ENCODE data around the gene GNAI3.

The GNAI3 gene

GRCh38 chr1:109543988-109544735, 4.3 kb upstream of the GNAI3 start:
- no peak for DNase-seq (ENCODE audit: low spot score)
- Mint-ChIP-seq H3K4me3 (no peak overlapping the region), H3K27me3 (ENCODE audit: low read depth) (no peaks in the 10 kb centered on the region), H3K27ac (peak overlapping the region; percentile 48), H3K4me1 (ENCODE audit: low read depth) (peaks cover 16% of the 10 kb centered on the region), H3K9me3 (no peaks in the 10 kb centered on the region), H3K36me3 (ENCODE audit: low read depth) (peaks cover 7% of the 10 kb centered on the region)

GRCh38 chr1:109546311-109547109, 1.9 kb upstream of the GNAI3 start:
- Mint-ChIP-seq H3K4me3 (peak overlapping the region; percentile 98), H3K27me3 (ENCODE audit: low read depth) (no peaks in the 10 kb centered on the region), H3K36me3 (ENCODE audit: low read depth) (peaks cover 11% of the 10 kb centered on the region), H3K4me1 (ENCODE audit: low read depth) (peaks cover 30% of the 10 kb centered on the region), H3K9me3 (no peaks in the 10 kb centered on the region), H3K27ac (peak overlapping the region; percentile 99)
- DNase-seq (ENCODE audit: low spot score), result peak; percentile 78

DNA sequence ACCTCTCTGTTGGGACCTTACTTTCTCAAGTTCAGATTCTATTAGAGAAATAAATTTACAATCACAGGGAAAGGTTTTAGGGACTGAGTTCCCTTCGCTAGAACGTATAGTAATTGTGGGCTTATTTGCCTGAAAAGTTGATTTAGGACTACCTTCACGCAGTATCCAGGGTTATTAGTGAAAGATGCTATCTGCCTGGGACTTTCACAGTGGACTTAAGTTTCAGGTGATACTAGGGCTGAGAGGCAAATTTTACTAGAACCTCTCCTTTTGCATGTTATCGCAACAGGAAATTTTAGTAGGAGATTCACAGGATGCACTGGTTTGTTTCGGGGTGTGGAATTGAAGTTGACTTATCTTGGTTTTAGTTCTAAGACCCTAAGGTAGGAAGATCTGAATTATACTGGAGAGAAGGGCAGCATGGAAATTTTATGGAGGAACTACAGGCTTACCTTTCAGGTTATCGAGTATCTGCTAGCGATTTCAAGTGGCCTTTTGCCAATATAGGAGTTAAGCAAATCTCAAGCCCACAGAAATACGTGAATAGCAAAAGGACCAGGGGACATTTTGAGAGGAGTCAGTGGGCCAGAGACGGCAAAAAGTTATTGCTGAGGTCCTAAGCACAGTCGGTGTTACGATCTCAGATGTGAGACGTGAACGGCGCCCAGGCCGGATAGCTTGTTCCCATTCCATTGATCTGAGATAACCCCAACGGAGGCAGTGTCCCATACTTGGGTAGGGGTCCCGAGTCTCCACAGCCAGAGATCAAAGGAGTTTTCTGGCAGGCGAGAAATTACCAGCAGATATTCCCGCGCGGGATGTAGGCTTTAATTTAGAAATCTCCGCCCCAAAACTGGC, 723 bp upstream of the GNAI3 start:
- Mint-ChIP-seq H3K4me3 (peak overlapping the region; percentile 98), H3K4me1 (ENCODE audit: low read depth) (peaks cover 31% of the 10 kb centered on the region), H3K27ac (peak overlapping the region; percentile 99), H3K9me3 (no peaks in the 10 kb centered on the region), H3K36me3 (ENCODE audit: low read depth) (peaks cover 13% of the 10 kb centered on the region), H3K27me3 (ENCODE audit: low read depth) (no peaks in the 10 kb centered on the region)
- DNase-seq (ENCODE audit: low spot score), result no peak

DNA sequence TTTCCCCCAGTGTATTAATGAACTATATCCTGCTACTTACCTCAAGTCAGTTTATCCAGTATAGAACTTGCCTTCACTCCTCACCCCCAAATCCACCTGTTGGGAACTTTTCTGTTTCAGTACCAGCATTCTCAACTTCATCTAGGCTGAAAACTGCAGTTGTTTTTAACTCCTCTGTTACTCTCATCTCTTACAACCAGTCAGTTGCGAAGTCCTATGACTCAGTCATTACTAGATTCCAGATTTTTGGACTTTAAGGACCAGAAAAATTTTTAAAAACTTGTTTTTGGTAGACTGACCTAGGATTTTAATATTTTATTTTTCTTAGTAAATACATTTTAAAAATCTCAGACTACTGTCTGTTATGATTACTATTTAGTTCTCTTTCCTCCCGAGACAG, 8.1 kb downstream of the GNAI3 start:
- no peak for DNase-seq (ENCODE audit: low spot score)
- H3K36me3 Mint-ChIP-seq (ENCODE audit: low read depth), result peaks cover 12% of the 10 kb centered on the region
- H3K27me3 Mint-ChIP-seq (ENCODE audit: low read depth), result no peaks in the 10 kb centered on the region
- H3K9me3 Mint-ChIP-seq, result no peaks in the 10 kb centered on the region
- H3K27ac Mint-ChIP-seq, result no peak overlapping the region
- H3K4me1 Mint-ChIP-seq (ENCODE audit: low read depth), result peaks cover 30% of the 10 kb centered on the region
- H3K4me3 Mint-ChIP-seq, result no peak overlapping the region

- Mint-ChIP-seq H3K4me3 (no peak overlapping the region), H3K4me1 (ENCODE audit: low read depth) (peaks cover 37% of the 10 kb centered on the region), H3K27me3 (ENCODE audit: low read depth) (no peaks in the 10 kb centered on the region)
Measured at GRCh38 chr1:109557520-109557919, 9.1 kb downstream of the GNAI3 start.

GRCh38 chr1:109559995-109560394, 11.6 kb downstream of the GNAI3 start:
- Mint-ChIP-seq H3K4me1 (ENCODE audit: low read depth) (peaks cover 31% of the 10 kb centered on the region), H3K36me3 (ENCODE audit: low read depth) (peaks cover 5% of the 10 kb centered on the region), H3K4me3 (no peak overlapping the region), H3K27me3 (ENCODE audit: low read depth) (no peaks in the 10 kb centered on the region), H3K9me3 (no peaks in the 10 kb centered on the region), H3K27ac (no peak overlapping the region)
- DNase-seq (ENCODE audit: low spot score), result no peak

More at GRCh38 chr1:109557520-109557919, 9.1 kb downstream of the GNAI3 start:
- DNase-seq (ENCODE audit: low spot score), result no peak
- Mint-ChIP-seq H3K9me3 (no peaks in the 10 kb centered on the region), H3K36me3 (ENCODE audit: low read depth) (peaks cover 10% of the 10 kb centered on the region), H3K27ac (no peak overlapping the region)

DNA sequence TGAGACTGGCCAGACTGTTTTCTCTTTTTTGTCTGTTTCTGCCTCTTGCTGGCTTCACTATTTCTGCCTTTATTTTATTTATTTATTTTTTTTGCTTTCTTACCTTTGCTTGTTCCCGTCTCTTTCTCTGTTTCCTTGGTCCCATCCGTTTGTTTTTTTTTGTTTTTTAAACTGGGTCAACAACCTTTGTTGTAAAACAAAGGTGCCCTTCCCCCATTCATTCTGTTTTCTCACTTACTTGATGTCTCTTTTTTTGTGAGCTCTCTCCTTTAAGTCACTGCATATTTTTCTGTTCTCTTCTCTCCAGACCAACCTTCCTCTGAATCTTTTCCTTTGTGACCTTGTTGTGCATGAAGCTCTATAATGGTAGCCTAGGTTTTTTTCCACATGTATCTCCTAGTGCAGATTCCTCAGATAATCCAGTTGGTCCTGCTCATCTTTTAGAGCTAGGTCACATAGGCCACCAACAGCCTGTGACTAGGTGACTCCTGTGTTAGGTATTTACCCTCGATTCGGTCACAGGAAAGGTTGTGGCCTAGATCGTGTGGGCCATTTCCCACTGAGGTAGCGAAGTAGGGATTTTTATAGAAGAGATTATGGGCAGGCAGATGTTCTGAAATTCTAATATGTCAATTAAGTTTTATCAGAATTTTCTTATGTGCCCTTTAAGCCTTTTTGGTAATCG, 15.9 kb downstream of the GNAI3 start:
- Mint-ChIP-seq H3K4me3 (no peak overlapping the region), H3K36me3 (ENCODE audit: low read depth) (no peaks in the 10 kb centered on the region), H3K9me3 (no peaks in the 10 kb centered on the region), H3K27me3 (ENCODE audit: low read depth) (no peaks in the 10 kb centered on the region), H3K27ac (no peak overlapping the region), H3K4me1 (ENCODE audit: low read depth) (peaks cover 26% of the 10 kb centered on the region)
- no peak for DNase-seq (ENCODE audit: low spot score)

GRCh38 chr1:109565241-109565640, 16.8 kb downstream of the GNAI3 start:
- no peaks in the 10 kb centered on the region for H3K27me3 Mint-ChIP-seq (ENCODE audit: low read depth)
- H3K27ac Mint-ChIP-seq, result no peak overlapping the region
- peaks cover 21% of the 10 kb centered on the region for H3K4me1 Mint-ChIP-seq (ENCODE audit: low read depth)
- DNase-seq (ENCODE audit: low spot score), result no peak
- H3K4me3 Mint-ChIP-seq, result no peak overlapping the region
- H3K9me3 Mint-ChIP-seq, result no peaks in the 10 kb centered on the region
- no peaks in the 10 kb centered on the region for H3K36me3 Mint-ChIP-seq (ENCODE audit: low read depth)

- H3K4me3 Mint-ChIP-seq, result no peak overlapping the region
Measured at GRCh38 chr1:109566982-109567381, 18.6 kb downstream of the GNAI3 start.

GRCh38 chr1:109567877-109568672, 19.7 kb downstream of the GNAI3 start:
- Mint-ChIP-seq H3K9me3 (no peaks in the 10 kb centered on the region), H3K27ac (no peak overlapping the region), H3K27me3 (ENCODE audit: low read depth) (no peaks in the 10 kb centered on the region), H3K36me3 (ENCODE audit: low read depth) (no peaks in the 10 kb centered on the region), H3K4me1 (ENCODE audit: low read depth) (peaks cover 10% of the 10 kb centered on the region), H3K4me3 (no peak overlapping the region)
- no peak for DNase-seq (ENCODE audit: low spot score)

More at GRCh38 chr1:109566982-109567381, 18.6 kb downstream of the GNAI3 start:
- no peak for DNase-seq (ENCODE audit: low spot score)
- H3K36me3 Mint-ChIP-seq (ENCODE audit: low read depth), result no peaks in the 10 kb centered on the region
- peaks cover 13% of the 10 kb centered on the region for H3K4me1 Mint-ChIP-seq (ENCODE audit: low read depth)
- no peak overlapping the region for H3K27ac Mint-ChIP-seq
- H3K27me3 Mint-ChIP-seq (ENCODE audit: low read depth), result no peaks in the 10 kb centered on the region
- H3K9me3 Mint-ChIP-seq, result no peaks in the 10 kb centered on the region

DNA sequence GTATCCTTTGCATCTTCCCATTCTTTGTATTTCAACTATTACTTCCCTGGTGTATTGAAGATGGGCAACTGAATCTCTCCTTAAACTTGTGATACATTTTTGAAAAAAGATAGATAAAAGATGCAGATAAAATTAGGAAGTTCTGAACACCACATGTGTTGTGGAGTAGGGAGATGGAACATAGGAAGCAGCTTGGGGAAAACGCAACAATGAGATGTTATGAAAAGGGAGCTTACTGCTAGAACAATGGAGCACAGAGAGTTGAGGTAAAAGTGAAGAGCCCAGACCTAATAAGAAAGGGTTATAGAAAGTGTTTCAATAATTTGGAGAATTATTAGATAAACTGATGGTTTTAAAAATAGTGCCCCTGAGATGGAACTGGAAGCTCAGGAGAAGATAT, 20.9 kb downstream of the GNAI3 start:
- DNase-seq (ENCODE audit: low spot score), result no peak
- no peaks in the 10 kb centered on the region for H3K36me3 Mint-ChIP-seq (ENCODE audit: low read depth)
- no peaks in the 10 kb centered on the region for H3K9me3 Mint-ChIP-seq
- H3K27ac Mint-ChIP-seq, result no peak overlapping the region
- no peaks in the 10 kb centered on the region for H3K27me3 Mint-ChIP-seq (ENCODE audit: low read depth)
- H3K4me3 Mint-ChIP-seq, result no peak overlapping the region
- H3K4me1 Mint-ChIP-seq (ENCODE audit: low read depth), result peaks cover 8% of the 10 kb centered on the region

DNA sequence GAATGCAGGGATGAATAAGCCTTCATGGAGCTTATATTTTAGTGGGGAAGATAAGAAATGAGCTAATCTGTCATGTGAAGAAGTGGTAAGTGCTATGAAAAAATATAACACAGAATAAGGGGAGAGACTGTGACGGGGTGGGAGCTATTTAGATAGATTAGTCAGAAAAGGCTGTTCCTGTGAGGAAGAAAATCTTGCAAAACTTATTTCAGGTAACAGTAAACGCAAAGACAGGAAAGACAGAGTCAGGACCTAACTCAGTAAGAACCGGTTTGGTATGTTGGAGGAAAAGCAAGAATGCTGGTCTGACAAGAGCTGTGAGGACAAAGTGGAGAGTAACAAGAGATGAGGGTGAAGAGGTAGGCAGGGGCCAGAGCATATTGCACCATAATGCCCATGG, 22.0 kb downstream of the GNAI3 start:
- Mint-ChIP-seq H3K4me1 (ENCODE audit: low read depth) (peaks cover 6% of the 10 kb centered on the region), H3K27ac (no peak overlapping the region), H3K27me3 (ENCODE audit: low read depth) (no peaks in the 10 kb centered on the region), H3K36me3 (ENCODE audit: low read depth) (peaks cover 3% of the 10 kb centered on the region), H3K4me3 (no peak overlapping the region), H3K9me3 (no peaks in the 10 kb centered on the region)
- DNase-seq (ENCODE audit: low spot score), result no peak

GRCh38 chr1:109573785-109574184, 25.4 kb downstream of the GNAI3 start:
- Mint-ChIP-seq H3K27ac (no peak overlapping the region), H3K9me3 (no peaks in the 10 kb centered on the region), H3K4me1 (ENCODE audit: low read depth) (peaks cover 3% of the 10 kb centered on the region), H3K36me3 (ENCODE audit: low read depth) (peaks cover 9% of the 10 kb centered on the region), H3K4me3 (no peak overlapping the region), H3K27me3 (ENCODE audit: low read depth) (no peaks in the 10 kb centered on the region)
- DNase-seq (ENCODE audit: low spot score), result no peak
